ENCODE results near the gene TSHR.

- TF ChIP-seq OSR1 (CRISPR knock-in tag; IDR thresholded peaks at IDR 0.05): no peak
- no peak for TF ChIP-seq BACH2 (CRISPR knock-in tag; IDR thresholded peaks at IDR 0.05; ENCODE audit: borderline replicate concordance)
- no peak for TF ChIP-seq SNAI2 (CRISPR knock-in tag; IDR thresholded peaks at IDR 0.05)
- no peak for TF ChIP-seq ARNTL (CRISPR knock-in tag; IDR thresholded peaks at IDR 0.05; ENCODE audit: borderline replicate concordance, low read depth)
- TF ChIP-seq, protein P1, sequence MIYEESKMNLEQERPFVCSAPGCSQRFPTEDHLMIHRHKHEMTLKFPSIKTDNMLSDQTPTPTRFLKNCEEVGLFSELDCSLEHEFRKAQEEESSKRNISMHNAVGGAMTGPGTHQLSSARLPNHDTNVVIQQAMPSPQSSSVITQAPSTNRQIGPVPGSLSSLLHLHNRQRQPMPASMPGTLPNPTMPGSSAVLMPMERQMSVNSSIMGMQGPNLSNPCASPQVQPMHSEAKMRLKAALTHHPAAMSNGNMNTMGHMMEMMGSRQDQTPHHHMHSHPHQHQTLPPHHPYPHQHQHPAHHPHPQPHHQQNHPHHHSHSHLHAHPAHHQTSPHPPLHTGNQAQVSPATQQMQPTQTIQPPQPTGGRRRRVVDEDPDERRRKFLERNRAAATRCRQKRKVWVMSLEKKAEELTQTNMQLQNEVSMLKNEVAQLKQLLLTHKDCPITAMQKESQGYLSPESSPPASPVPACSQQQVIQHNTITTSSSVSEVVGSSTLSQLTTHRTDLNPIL (CRISPR knock-in tag; IDR thresholded peaks at IDR 0.05; ENCODE audit: low read depth): no peak
- TF ChIP-seq TCF4 (CRISPR knock-in tag; IDR thresholded peaks at IDR 0.05; ENCODE audit: borderline replicate concordance): no peak
- no peak for TF ChIP-seq ESRRG (CRISPR knock-in tag; IDR thresholded peaks at IDR 0.05)
- TF ChIP-seq TOX (CRISPR knock-in tag; IDR thresholded peaks at IDR 0.05; ENCODE audit: borderline replicate concordance): no peak
- no peak for TF ChIP-seq CSDC2 (CRISPR knock-in tag; IDR thresholded peaks at IDR 0.05)
Observed at GRCh38 chr14:81143793-81144192, 188.4 kb downstream of the TSHR start.

All from SK-N-SH treated with all-trans-retinoic acid at 6 μM for 48 hours (cell line).